HepG2 (cell line): ENCODE measurements around the gene GALNT18. TPM values are rescaled to one million over a fixed set of nuclear protein-coding genes. Genes with fewer than 3 reads are reported as not detected.

Experiments used
- ATAC-seq: fragments of 200-7000 bp; cut with Tn5 transposase; 3 replicates; pipeline ENCODE4 v1.9.1; 2020; ENCODE audit warnings: mild to moderate bottlenecking, moderate library complexity
- BruUV-seq: library from RNA; stranded (reverse); fragments of 400-500 nt; replicated peaks from 2 replicates; lab custom pipeline; 2021; lab: Mats Ljungman, UMichigan
- CTCF ChIA-PET: fragments of 300-600 bp; formaldehyde crosslinking; extraction: SDS; loops from one replicate; lab custom pipeline; 2021; ENCODE audit warnings: low total read pairs, inconsistent platforms, low intra/inter-chr PET ratio; lab: Yijun Ruan, JAX
- POLR2A ChIA-PET: fragments of 350-600 bp; sonication (Branson Sonifier 250); formaldehyde crosslinking; loops from one replicate; lab custom pipeline; 2020; ENCODE audit warnings: antibody characterized with exemption, inconsistent platforms; lab: Yijun Ruan, JAX
- DNase-seq: peaks from one replicate; pipeline ENCODE4 v3.0.0-alpha.2; 2015; ENCODE audit warnings: low spot score
- FAIRE-seq: peaks from 3 replicates; lab custom pipeline; 2011; peaks lifted over from hg19 to GRCh38; lab: Jason Lieb, UNC
- H2AFZ ChIP-seq: one replicate; pipeline ENCODE4 v1.6.1; 2011; ENCODE audit warnings: low read length, inconsistent platforms
- H3K27ac ChIP-seq: fragments of 300-600 bp; 3 replicates; pipeline ENCODE4 v1.8.0; 2011; ENCODE audit warnings: mixed run types, mild to moderate bottlenecking, mixed read lengths, low read length, inconsistent platforms; ENCODE audit not compliant: insufficient read depth; ENCODE audit errors: extremely low read length
- H3K27me3 ChIP-seq, 2 experiments: fragments of 200-600 bp in 1 of 2; 2 replicates in 1 of 2; 3 replicates in 1 of 2; pipeline versions ENCODE4 v1.6.0 to v1.8.0; 2011; ENCODE audit warnings: low read length in 2 of 2, mild to moderate bottlenecking in 2 of 2, moderate library complexity in 2 of 2, inconsistent platforms in 1 of 2; ENCODE audit not compliant: insufficient read depth in 2 of 2, control insufficient read depth in 1 of 2
- H3K36me3 ChIP-seq, 2 experiments: fragments of 200-600 bp in 1 of 2; replicated peaks in 1 of 2; 2 replicates in 1 of 2; 3 replicates in 1 of 2; pipeline versions ENCODE4 v1.5.1 to v1.8.0; 2011; ENCODE audit warnings: low read length in 2 of 2, inconsistent platforms in 1 of 2; ENCODE audit not compliant: insufficient read depth in 2 of 2, control insufficient read depth in 1 of 2
- H3K4me1 ChIP-seq: 2 replicates; pipeline ENCODE4 v1.5.1; 2012; ENCODE audit warnings: low read length, inconsistent platforms; ENCODE audit not compliant: insufficient read depth
- H3K4me2 ChIP-seq: 2 replicates; pipeline ENCODE4 v1.6.0; 2011; ENCODE audit warnings: low read depth, low read length, inconsistent platforms
- H3K4me3 ChIP-seq, 3 experiments: fragments of 200-600 bp in 1 of 3; sonication (generic), shearing (Covaris generic) in 1 of 3; replicated peaks in 1 of 3; 2 replicates each; pipeline ENCODE4 v1.5.1; 2011 to 2016; ENCODE audit warnings: low read length in 3 of 3, inconsistent platforms in 2 of 3, low read depth in 2 of 3, mild to moderate bottlenecking in 2 of 3, control low read depth in 1 of 3, mixed read lengths in 1 of 3; ENCODE audit not compliant: insufficient read depth in 1 of 3
- H3K79me2 ChIP-seq: one replicate; pipeline ENCODE4 v1.6.1; 2011; ENCODE audit warnings: low read length, inconsistent platforms; ENCODE audit not compliant: insufficient read depth
- H3K9ac ChIP-seq: 2 replicates; pipeline ENCODE4 v1.6.0; 2011; ENCODE audit warnings: mild to moderate bottlenecking, low read depth, low read length, inconsistent platforms; ENCODE audit not compliant: insufficient read depth
- H3K9me3 ChIP-seq: 2 replicates; pipeline ENCODE4 v1.5.1; 2012; ENCODE audit warnings: mild to moderate bottlenecking, low read length
- H4K20me1 ChIP-seq: 2 replicates; pipeline ENCODE4 v1.6.0; 2011; ENCODE audit warnings: inconsistent platforms, mild to moderate bottlenecking, low read length, moderate library complexity; ENCODE audit not compliant: insufficient read depth
- CREB1 ChIP-seq, 2 experiments: fragments of 450-650 bp in 1 of 2; IDR thresholded peaks; 2 replicates each; pipeline ENCODE4 v1.6.1; 2016 to 2017; ENCODE audit warnings: control low read depth in 1 of 2, mild to moderate bottlenecking in 1 of 2, missing compliant biosample characterization in 1 of 2, missing genetic modification characterization in 1 of 2
- DPF2 ChIP-seq: sonication (generic); formaldehyde crosslinking; IDR thresholded peaks from 2 replicates; pipeline ENCODE4 v1.4.0; 2020; ENCODE audit warnings: mild to moderate bottlenecking, low read depth, missing genetic modification reagents, borderline replicate concordance
- GABPB1 ChIP-seq: IDR thresholded peaks from 2 replicates; pipeline ENCODE4 v1.6.1; 2016; ENCODE audit warnings: mild to moderate bottlenecking, missing genetic modification reagents, moderate library complexity, missing compliant biosample characterization
- GLI4 ChIP-seq: sonication (generic); formaldehyde crosslinking; IDR thresholded peaks from 2 replicates; pipeline ENCODE4 v1.5.1; 2020; ENCODE audit warnings: missing genetic modification reagents, mild to moderate bottlenecking, moderate library complexity, borderline replicate concordance
- KMT2A ChIP-seq: sonication (generic); formaldehyde crosslinking; IDR thresholded peaks from 2 replicates; pipeline ENCODE4 v1.4.0; 2020; ENCODE audit warnings: missing genetic modification reagents
- PBX3 ChIP-seq: sonication (generic); formaldehyde crosslinking; IDR thresholded peaks from 2 replicates; pipeline ENCODE4 v1.8.1; 2023; ENCODE audit warnings: missing genetic modification reagents, inconsistent platforms, borderline replicate concordance
- POLR2AphosphoS2 ChIP-seq: IDR thresholded peaks from 2 replicates; pipeline ENCODE4 v1.6.1; 2011; ENCODE audit warnings: low read depth, low read length, improper control_type of control experiment
- ZBTB21 ChIP-seq: sonication (generic); formaldehyde crosslinking; IDR thresholded peaks from 2 replicates; pipeline ENCODE4 v1.4.0; 2020; ENCODE audit warnings: missing genetic modification reagents
- WGBS: methylation state at CpG from one replicate; pipeline ENCODE4 v1.1.6; 2017; ENCODE audit warnings: low lambda C conversion rate; 5-methylcytosine and 5-hydroxymethylcytosine counted together
- in situ Hi-C: cut with HindIII; loops from 2 replicates; pipeline ENCODE4 v1.10.0; 2017; ENCODE audit warnings: low pct_unique_long_range_greater_than_20kb; ENCODE audit not compliant: extremely low pct_ligation_motif_present
- intact Hi-C: fragments of 100-400 bp; cut with micrococcal nuclease; formaldehyde crosslinking; loops from one replicate; pipeline ENCODE4 v1.10.0; 2022; ENCODE audit not compliant: unreplicated experiment
- polyA plus RNA-seq, 8 experiments: library from polyadenylated mRNA; depleted of rRNA in 3 of 8; stranded (reverse) in 7 of 8; unstranded in 1 of 8; fragments of >200 nt; fragmentation: Illumina TruSeq in 4 of 8; extraction: Trizol in 4 of 8; gene quantifications; 2 replicates each; pipeline versions ENCODE4 v1.2.1 to v1.2.3, GENCODE V29; 2011 to 2016; ENCODE audit warnings: low read depth in 4 of 8, missing spikeins in 1 of 8, mixed read lengths in 1 of 8; ENCODE audit not compliant: insufficient read depth in 1 of 8
- total RNA-seq, 5 experiments: library from RNA; depleted of rRNA; stranded (reverse); fragments of >200 nt; fragmentation: Illumina TruSeq; extraction: Trizol; gene quantifications; 2 replicates each; pipeline ENCODE4 v1.2.3, GENCODE V29; 2016; ENCODE audit warnings: low read depth in 1 of 5

Gene GALNT18
- total and polyA plus RNA-seq, 2 of the 13 experiments (the other 11 are each of a cell fraction or from before 2014, with no cell fraction given) = 0.11 TPM; not detected in 1

- TF ChIP-seq KMT2A (CRISPR knock-in tag) = no peak
These were observed 76.2 kb downstream of the GALNT18 start (continued) for GRCh38 chr11:11545285-11546275.

- Histone ChIP-seq H3K9me3 (no peaks in the 10 kb centered on the region), H3K4me1 (no peaks in the 10 kb centered on the region), H3K4me2 (no peak overlapping the region), H3K27me3 (peaks cover 0 to 20% of the 10 kb centered on the region in 2 experiments; a peak in 1 of 5 replicates), H3K27ac (no peak overlapping the region), H3K36me3 (no peaks in the 10 kb centered on the region), H4K20me1 (no peaks in the 10 kb centered on the region), H2AFZ (no peak overlapping the region), H3K9ac (no peak overlapping the region), H3K79me2 (no peaks in the 10 kb centered on the region), H3K4me3 (no peak overlapping the region)
- ChIA-PET CTCF (no interaction called here), POLR2A (no interaction called here)
- ATAC-seq (no peak), FAIRE-seq (no peak), DNase-seq (no peak)
- intact Hi-C loops = no loop called here
- BruUV-seq = no TSS peak
- no peak for TF ChIP-seq CREB1 (IDR thresholded peaks at IDR 0.05)
- no peak for TF ChIP-seq CREB1 (CRISPR knock-in tag; IDR thresholded peaks at IDR 0.05)
- no peak for TF ChIP-seq DPF2 (CRISPR knock-in tag)
- TF ChIP-seq GABPB1 (CRISPR knock-in tag) = no peak
- TF ChIP-seq PBX3 (CRISPR knock-in tag) = no peak
- TF ChIP-seq ZBTB21 (CRISPR knock-in tag) = no peak
- TF ChIP-seq POLR2AphosphoS2 = no peak
- no peak for TF ChIP-seq GLI4
- 18% methylated on average over 7 of the region's 7 CpGs for WGBS
- in situ Hi-C loops = no loop called here
These were observed 78.1 kb downstream of the GALNT18 start for GRCh38 chr11:11543656-11544055.
